Esophagus squamous epithelium (tissue), 4 donors: ENCODE results near the gene ARHGEF28.

Experiments
- CTCF ChIP-seq, 6 experiments: fragments of 450-650 bp in 4 of 6; fragments of 200-600 bp in 2 of 6; sonication (generic) in 2 of 6; IDR thresholded peaks; one replicate each; pipeline ENCODE4 v1.5.1; 2016 to 2019; ENCODE audit warnings: antibody characterized with exemption in 6 of 6, mild to moderate bottlenecking in 4 of 6, moderate library complexity in 4 of 6
- POLR2A ChIP-seq, 4 donors: fragments of 450-650 bp; IDR thresholded peaks; one replicate each; pipeline ENCODE4 v1.6.1; 2017; ENCODE audit warnings: antibody characterized with exemption in 4 of 4, mild to moderate bottlenecking in 4 of 4, moderate library complexity in 3 of 4

- TF ChIP-seq CTCF (IDR thresholded peaks at IDR 0.05): no peak
- no peak for TF ChIP-seq POLR2A (IDR thresholded peaks at IDR 0.05)
Measured at GRCh38 chr5:73857446-73857845, 231.4 kb downstream of the ARHGEF28 start.
